Astrocyte (in vitro differentiated cells and primary cell): ENCODE measurements around the gene CLASP1. TPM values are rescaled to one million over a fixed set of nuclear protein-coding genes. Genes with fewer than 3 reads are reported as not detected.

Source experiments
- DNase-seq: peaks from one replicate; pipeline ENCODE4 v3.0.0-alpha.2; 2010; ENCODE audit warnings: low read depth
- FAIRE-seq: peaks from 2 replicates; lab custom pipeline; 2011; peaks lifted over from hg19 to GRCh38; lab: Jason Lieb, UNC
- H2AFZ ChIP-seq: 2 replicates; pipeline ENCODE4 v1.6.0; 2012; ENCODE audit warnings: low read depth, low read length, inconsistent platforms
- H3K27ac ChIP-seq: 2 replicates; pipeline ENCODE4 v1.5.1; 2011; ENCODE audit warnings: low read depth, low read length, inconsistent platforms
- H3K27me3 ChIP-seq: 2 replicates; pipeline ENCODE4 v1.6.0; 2011; ENCODE audit warnings: low read length, inconsistent platforms; ENCODE audit not compliant: insufficient read depth
- H3K36me3 ChIP-seq: 2 replicates; pipeline ENCODE4 v1.5.1; 2011; ENCODE audit warnings: low read length, inconsistent platforms; ENCODE audit not compliant: insufficient read depth
- H3K4me1 ChIP-seq: 2 replicates; pipeline ENCODE4 v1.5.1; 2011; ENCODE audit warnings: low read length, inconsistent platforms; ENCODE audit not compliant: insufficient read depth
- H3K4me2 ChIP-seq: 2 replicates; pipeline ENCODE4 v1.6.0; 2012; ENCODE audit warnings: low read length, inconsistent platforms
- H3K4me3 ChIP-seq: 2 replicates; pipeline ENCODE4 v1.5.1; 2011; ENCODE audit warnings: low read depth, mild to moderate bottlenecking, low read length, inconsistent platforms; ENCODE audit not compliant: insufficient read depth
- H3K79me2 ChIP-seq: 2 replicates; pipeline ENCODE4 v1.6.0; 2012; ENCODE audit warnings: mild to moderate bottlenecking, low read length, inconsistent platforms; ENCODE audit not compliant: insufficient read depth
- H3K9ac ChIP-seq: 2 replicates; pipeline ENCODE4 v1.6.0; 2012; ENCODE audit warnings: mild to moderate bottlenecking, low read length, inconsistent platforms
- H3K9me3 ChIP-seq: 2 replicates; pipeline ENCODE4 v1.5.1; 2012; ENCODE audit warnings: low read depth, mild to moderate bottlenecking, low read length, inconsistent platforms; ENCODE audit not compliant: insufficient read depth
- H4K20me1 ChIP-seq: 2 replicates; pipeline ENCODE4 v1.6.0; 2012; ENCODE audit warnings: low read length, inconsistent platforms; ENCODE audit not compliant: insufficient read depth
- H3K27ac Mint-ChIP-seq: one replicate; pipeline ENCODE4 v1.8.0; 2021; ENCODE audit warnings: mild to moderate bottlenecking, mixed read lengths; ENCODE audit not compliant: unreplicated experiment
- H3K27me3 Mint-ChIP-seq: one replicate; pipeline ENCODE4 v1.8.0; 2021; ENCODE audit warnings: low read depth, mixed read lengths; ENCODE audit not compliant: unreplicated experiment
- H3K36me3 Mint-ChIP-seq: one replicate; pipeline ENCODE4 v1.8.0; 2021; ENCODE audit warnings: low read depth, mixed read lengths; ENCODE audit not compliant: unreplicated experiment
- H3K4me1 Mint-ChIP-seq: one replicate; pipeline ENCODE4 v1.8.0; 2021; ENCODE audit warnings: low read depth, mixed read lengths; ENCODE audit not compliant: unreplicated experiment
- H3K4me3 Mint-ChIP-seq: one replicate; pipeline ENCODE4 v1.8.0; 2021; ENCODE audit warnings: mild to moderate bottlenecking, moderate library complexity, mixed read lengths; ENCODE audit not compliant: unreplicated experiment
- H3K9me3 Mint-ChIP-seq: one replicate; pipeline ENCODE4 v1.8.0; 2021; ENCODE audit warnings: mild to moderate bottlenecking, mixed read lengths; ENCODE audit not compliant: unreplicated experiment
- CTCF ChIP-seq: IDR thresholded peaks from 2 replicates; pipeline ENCODE4 v1.5.1; 2011; ENCODE audit warnings: low read depth, mild to moderate bottlenecking, inconsistent platforms, low read length, moderate library complexity; ENCODE audit not compliant: insufficient read depth
- EZH2 ChIP-seq: IDR thresholded peaks from 2 replicates; pipeline ENCODE4 v1.6.1; 2012; ENCODE audit warnings: mild to moderate bottlenecking, low read length, inconsistent platforms; ENCODE audit not compliant: insufficient read depth
- total RNA-seq: library from RNA; stranded (reverse); gene quantifications from 2 replicates; pipeline ENCODE4 v1.2.1, GENCODE V29; 2021

CLASP1 gene
- total RNA-seq, 1 donor from 2014 or later: 56.7 TPM

- Mint-ChIP-seq H3K4me1 (peaks cover 17% of the 10 kb centered on the region), H3K4me3 (no peak overlapping the region), H3K27ac (no peak overlapping the region), H3K27me3 (no peaks in the 10 kb centered on the region), H3K36me3 (peaks cover 13% of the 10 kb centered on the region), H3K9me3 (peaks cover 2% of the 10 kb centered on the region)
- Histone ChIP-seq H3K79me2 (peaks cover 66% of the 10 kb centered on the region), H3K4me1 (no peaks in the 10 kb centered on the region), H3K27me3 (no peaks in the 10 kb centered on the region), H3K27ac (no peak overlapping the region), H3K9ac (no peak overlapping the region), H3K4me2 (no peak overlapping the region), H3K9me3 (no peaks in the 10 kb centered on the region), H3K36me3 (peaks cover 6% of the 10 kb centered on the region), H4K20me1 (peaks cover 80% of the 10 kb centered on the region), H3K4me3 (no peak overlapping the region), H2AFZ (no peak overlapping the region)
- TF ChIP-seq EZH2: no peak
- no peak for TF ChIP-seq CTCF
- DNase-seq (no peak), FAIRE-seq (no peak)
Measured at GRCh38 chr2:121608967-121609366, 40.3 kb downstream of the CLASP1 start.

GRCh38 chr2:121608367-121608766, 40.9 kb downstream of the CLASP1 start:
- peaks cover 6% of the 10 kb centered on the region for H3K36me3 ChIP-seq
- peak; percentile 52 for DNase-seq
- no peak overlapping the region for H3K4me2 ChIP-seq
- no peak overlapping the region for H3K4me3 ChIP-seq
- H3K9ac ChIP-seq: no peak overlapping the region
- H3K79me2 ChIP-seq: peaks cover 66% of the 10 kb centered on the region
- H4K20me1 ChIP-seq: peaks cover 74% of the 10 kb centered on the region
- Mint-ChIP-seq H3K9me3 (peaks cover 2% of the 10 kb centered on the region), H3K36me3 (peaks cover 13% of the 10 kb centered on the region), H3K27me3 (no peaks in the 10 kb centered on the region), H3K27ac (no peak overlapping the region), H3K4me1 (peaks cover 17% of the 10 kb centered on the region), H3K4me3 (no peak overlapping the region)
- no peak overlapping the region for H2AFZ ChIP-seq
- TF ChIP-seq CTCF: no peak
- TF ChIP-seq EZH2: no peak
- no peaks in the 10 kb centered on the region for H3K27me3 ChIP-seq
- no peak overlapping the region for H3K27ac ChIP-seq
- H3K4me1 ChIP-seq: no peaks in the 10 kb centered on the region
- no peak for FAIRE-seq
- no peaks in the 10 kb centered on the region for H3K9me3 ChIP-seq

GRCh38 chr2:121605820-121606733, 43.2 kb downstream of the CLASP1 start:
- peaks cover 81% of the 10 kb centered on the region for H3K79me2 ChIP-seq

More at GRCh38 chr2:121605820-121606733, 43.2 kb downstream of the CLASP1 start:
- TF ChIP-seq EZH2 (no peak), CTCF (no peak)
- Mint-ChIP-seq H3K27me3 (no peaks in the 10 kb centered on the region), H3K4me3 (no peak overlapping the region), H3K27ac (no peak overlapping the region), H3K9me3 (peaks cover 2% of the 10 kb centered on the region), H3K4me1 (peaks cover 17% of the 10 kb centered on the region), H3K36me3 (peaks cover 13% of the 10 kb centered on the region)
- DNase-seq (no peak), FAIRE-seq (no peak)
- Histone ChIP-seq H3K4me2 (no peak overlapping the region), H3K27ac (no peak overlapping the region), H3K36me3 (peaks cover 6% of the 10 kb centered on the region), H4K20me1 (peaks cover 69% of the 10 kb centered on the region), H3K4me3 (no peak overlapping the region), H2AFZ (no peak overlapping the region), H3K9ac (no peak overlapping the region), H3K4me1 (no peaks in the 10 kb centered on the region), H3K9me3 (no peaks in the 10 kb centered on the region), H3K27me3 (no peaks in the 10 kb centered on the region)
